HCT116 (cell line): Measurements from ENCODE around the gene AZIN2. TPM values are rescaled to one million over a fixed set of nuclear protein-coding genes. Genes with fewer than 3 reads are reported as not detected.

Source experiments
- ATAC-seq: fragments of 200-7000 bp; cut with Tn5 transposase; 2 replicates; pipeline ENCODE4 v1.9.1; 2020; ENCODE audit warnings: mild to moderate bottlenecking, moderate library complexity
- BruUV-seq: library from RNA; stranded (reverse); fragments of 400-500 nt; replicated peaks from 2 replicates; lab custom pipeline; 2021; lab: Mats Ljungman, UMichigan
- CTCF ChIA-PET: fragments of 300-600 bp; sonication (Branson Sonifier 250); formaldehyde crosslinking; loops from one replicate; lab custom pipeline; 2021; ENCODE audit warnings: antibody characterized with exemption; lab: Charles Lee
- POLR2A ChIA-PET: fragments of 300-600, 350-600 bp; sonication (Branson Sonifier 250); formaldehyde crosslinking; loops from one replicate; lab custom pipeline; 2021; ENCODE audit warnings: antibody characterized with exemption; lab: Charles Lee
- RAD21 ChIA-PET, 2 experiments: fragments of 300-600 bp; sonication (Branson Sonifier 250); formaldehyde crosslinking; loops; one replicate each; lab custom pipeline; 2023; ENCODE audit warnings: low total read pairs in 2 of 2; ENCODE audit not compliant: uncharacterized antibody in 2 of 2, unreplicated experiment in 2 of 2, low non-redundant PET in 1 of 2; lab: Charles Lee
- DNase-seq: peaks from one replicate; pipeline ENCODE4 v3.0.0-alpha.2; 2010; ENCODE audit warnings: low read depth, low spot score
- H2AFZ ChIP-seq: fragments of 200-600 bp; shearing (Covaris generic), sonication (generic); 2 replicates; pipeline ENCODE4 v1.6.1; 2017; ENCODE audit warnings: low read depth, mixed run types, mixed read lengths, antibody characterized with exemption, low read length; ENCODE audit not compliant: poor library complexity, severe bottlenecking
- H3K27ac ChIP-seq: 2 replicates; pipeline ENCODE4 v1.5.1; 2012; ENCODE audit warnings: low read depth, low read length
- H3K27me3 ChIP-seq: fragments of 200-600 bp; sonication (generic); 2 replicates; pipeline ENCODE4 v1.6.1; 2016; ENCODE audit warnings: mixed run types, low read length, mixed read lengths; ENCODE audit not compliant: insufficient read depth
- H3K36me3 ChIP-seq, 2 experiments: fragments of 200-500 bp in 1 of 2; fragments of 200-600 bp in 1 of 2; sonication (Bioruptor generic) in 1 of 2; sonication (generic) in 1 of 2; 2 replicates each; pipeline versions ENCODE4 v1.5.1 to v1.6.1; 2014 to 2016; ENCODE audit warnings: low read length in 2 of 2, inconsistent platforms in 1 of 2, mixed read lengths in 1 of 2, mixed run types in 1 of 2; ENCODE audit not compliant: insufficient read depth in 2 of 2, control insufficient read depth in 1 of 2
- H3K4me1 ChIP-seq, 2 experiments: fragments of 200-600 bp in 1 of 2; sonication (generic) in 1 of 2; 2 replicates each; pipeline versions ENCODE4 v1.5.1 to v1.6.1; 2012 to 2017; ENCODE audit warnings: low read length in 2 of 2, inconsistent platforms in 1 of 2, mild to moderate bottlenecking in 1 of 2, mixed read lengths in 1 of 2, mixed run types in 1 of 2, moderate library complexity in 1 of 2; ENCODE audit not compliant: insufficient read depth in 2 of 2, control insufficient read depth in 1 of 2
- H3K4me2 ChIP-seq: fragments of 200-600 bp; sonication (generic); 2 replicates; pipeline ENCODE4 v1.6.1; 2017; ENCODE audit warnings: mixed run types, low read length, mixed read lengths
- H3K4me3 ChIP-seq, 2 experiments: fragments of 200-600 bp in 1 of 2; sonication (generic) in 1 of 2; replicated peaks in 1 of 2; 2 replicates each; pipeline ENCODE4 v1.5.1; 2011 to 2016; ENCODE audit warnings: low read length in 2 of 2, control low read depth in 1 of 2, low read depth in 1 of 2, mild to moderate bottlenecking in 1 of 2, mixed read lengths in 1 of 2, mixed run types in 1 of 2
- H3K79me2 ChIP-seq: fragments of 200-600 bp; sonication (generic); 2 replicates; pipeline ENCODE4 v1.6.1; 2017; ENCODE audit warnings: mild to moderate bottlenecking, mixed run types, low read length, moderate library complexity, mixed read lengths; ENCODE audit not compliant: insufficient read depth
- H3K9ac ChIP-seq: fragments of 200-600 bp; sonication (generic); 2 replicates; pipeline ENCODE4 v1.6.1; 2016; ENCODE audit warnings: low read length, mixed read lengths
- H3K9me2 ChIP-seq: fragments of 200-600 bp; sonication (generic), shearing (Covaris generic); 2 replicates; pipeline ENCODE4 v1.6.1; 2017; ENCODE audit warnings: mixed run types, mild to moderate bottlenecking, moderate library complexity; ENCODE audit not compliant: insufficient read depth
- H3K9me3 ChIP-seq, 2 experiments: fragments of 200-500 bp in 1 of 2; fragments of 200-600 bp in 1 of 2; sonication (Bioruptor generic) in 1 of 2; sonication (generic) in 1 of 2; 2 replicates each; pipeline ENCODE4 v1.6.1; 2014 to 2017; ENCODE audit warnings: low read length in 2 of 2, mixed read lengths in 2 of 2, inconsistent platforms in 1 of 2, low read depth in 1 of 2, mild to moderate bottlenecking in 1 of 2, mixed run types in 1 of 2, moderate library complexity in 1 of 2; ENCODE audit not compliant: control insufficient read depth in 1 of 2, insufficient read depth in 1 of 2
- H4K20me1 ChIP-seq: fragments of 200-600 bp; sonication (generic), shearing (Covaris generic); 2 replicates; pipeline ENCODE4 v1.6.1; 2017; ENCODE audit warnings: mixed run types, mild to moderate bottlenecking, moderate library complexity; ENCODE audit not compliant: insufficient read depth
- EGR1 ChIP-seq: IDR thresholded peaks from 2 replicates; pipeline ENCODE4 v1.6.1; 2012; ENCODE audit warnings: low read depth
- EZH2phosphoT487 ChIP-seq: fragments of 200-600 bp; IDR thresholded peaks from 2 replicates; pipeline ENCODE4 v1.6.1; 2018; ENCODE audit warnings: antibody characterized with exemption, borderline replicate concordance
- JUND ChIP-seq: IDR thresholded peaks from 2 replicates; pipeline ENCODE4 v1.6.1; 2012
- MAX ChIP-seq: IDR thresholded peaks from 2 replicates; pipeline ENCODE4 v1.6.1; 2012
- POLR2AphosphoS5 ChIP-seq: IDR thresholded peaks from 2 replicates; pipeline ENCODE4 v1.6.1; 2011; ENCODE audit warnings: mild to moderate bottlenecking, low read depth, low read length, moderate library complexity
- SIN3A ChIP-seq: IDR thresholded peaks from 2 replicates; pipeline ENCODE4 v1.6.1; 2012; ENCODE audit warnings: low read depth
- ZFX ChIP-seq: fragments of 450-650 bp; IDR thresholded peaks from 2 replicates; pipeline ENCODE4 v1.6.1; 2017
- intact Hi-C: fragments of 100-400 bp; cut with micrococcal nuclease; formaldehyde crosslinking; loops from 2 replicates; pipeline ENCODE4 v1.10.0; 2022
- total RNA-seq: library from RNA; stranded (reverse); gene quantifications from one replicate; pipeline ENCODE4 v1.2.1, GENCODE V29; 2021; ENCODE audit not compliant: unreplicated experiment
- TF ChIP-seq, protein P1 (sequence below): IDR thresholded peaks from 2 replicates; pipeline ENCODE4 v1.6.1; 2012; ENCODE audit warnings: low read depth

Gene AZIN2
- total RNA-seq, 1 experiment from 2014 or later = 7.8 TPM

- TF ChIP-seq EZH2phosphoT487 (no peak), POLR2AphosphoS5 (no peak), ZFX (no peak), MAX (no peak), EGR1 (no peak), JUND (no peak), SIN3A (no peak)
- TF ChIP-seq, protein P1, sequence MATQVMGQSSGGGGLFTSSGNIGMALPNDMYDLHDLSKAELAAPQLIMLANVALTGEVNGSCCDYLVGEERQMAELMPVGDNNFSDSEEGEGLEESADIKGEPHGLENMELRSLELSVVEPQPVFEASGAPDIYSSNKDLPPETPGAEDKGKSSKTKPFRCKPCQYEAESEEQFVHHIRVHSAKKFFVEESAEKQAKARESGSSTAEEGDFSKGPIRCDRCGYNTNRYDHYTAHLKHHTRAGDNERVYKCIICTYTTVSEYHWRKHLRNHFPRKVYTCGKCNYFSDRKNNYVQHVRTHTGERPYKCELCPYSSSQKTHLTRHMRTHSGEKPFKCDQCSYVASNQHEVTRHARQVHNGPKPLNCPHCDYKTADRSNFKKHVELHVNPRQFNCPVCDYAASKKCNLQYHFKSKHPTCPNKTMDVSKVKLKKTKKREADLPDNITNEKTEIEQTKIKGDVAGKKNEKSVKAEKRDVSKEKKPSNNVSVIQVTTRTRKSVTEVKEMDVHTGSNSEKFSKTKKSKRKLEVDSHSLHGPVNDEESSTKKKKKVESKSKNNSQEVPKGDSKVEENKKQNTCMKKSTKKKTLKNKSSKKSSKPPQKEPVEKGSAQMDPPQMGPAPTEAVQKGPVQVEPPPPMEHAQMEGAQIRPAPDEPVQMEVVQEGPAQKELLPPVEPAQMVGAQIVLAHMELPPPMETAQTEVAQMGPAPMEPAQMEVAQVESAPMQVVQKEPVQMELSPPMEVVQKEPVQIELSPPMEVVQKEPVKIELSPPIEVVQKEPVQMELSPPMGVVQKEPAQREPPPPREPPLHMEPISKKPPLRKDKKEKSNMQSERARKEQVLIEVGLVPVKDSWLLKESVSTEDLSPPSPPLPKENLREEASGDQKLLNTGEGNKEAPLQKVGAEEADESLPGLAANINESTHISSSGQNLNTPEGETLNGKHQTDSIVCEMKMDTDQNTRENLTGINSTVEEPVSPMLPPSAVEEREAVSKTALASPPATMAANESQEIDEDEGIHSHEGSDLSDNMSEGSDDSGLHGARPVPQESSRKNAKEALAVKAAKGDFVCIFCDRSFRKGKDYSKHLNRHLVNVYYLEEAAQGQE = no peak
- Histone ChIP-seq H3K9me2 (no peaks in the 10 kb centered on the region), H2AFZ (no peak overlapping the region), H3K4me2 (no peak overlapping the region), H3K9ac (no peak overlapping the region), H3K36me3 (peaks cover 0 to 3% of the 10 kb centered on the region in 2 experiments; a peak in 1 of 4 replicates), H3K4me1 (0 out of 4 replicates have a peak, but pooled peaks cover 0 to 4% of the 10 kb centered on the region in 2 experiments), H3K27me3 (no peaks in the 10 kb centered on the region), H4K20me1 (no peaks in the 10 kb centered on the region), H3K9me3 (no peaks in the 10 kb centered on the region), H3K4me3 (no peak overlapping the region), H3K79me2 (no peaks in the 10 kb centered on the region), H3K27ac (no peak overlapping the region)
- CTCF ChIA-PET = no interaction called here
- intact Hi-C loops = no loop called here
- no peak for DNase-seq
- RAD21 ChIA-PET = no interaction called here
- ATAC-seq = peak; percentile 55
- POLR2A ChIA-PET = no interaction called here
- no TSS peak for BruUV-seq
Observed at GRCh38 chr1:33151116-33151515, 70.2 kb downstream of the AZIN2 start.
